Bronchial epithelial cell (primary cell): ENCODE results near the gene LARP1. TPM values are rescaled to one million over a fixed set of nuclear protein-coding genes. Genes with fewer than 3 reads are reported as not detected.
A peak's percentile ranks its signal among the peaks of the same experiment; 100 is the strongest.
"Not testable (repeated sequence)": the region's sequence is repeated elsewhere in the genome, so short reads cannot be mapped to it uniquely, and the experiment has no call there.

ENCODE experiments used
- DNase-seq: peaks from one replicate; pipeline ENCODE4 v3.0.0-alpha.2; 2010; ENCODE audit warnings: low read depth
- FAIRE-seq: peaks from 2 replicates; lab custom pipeline; 2011; peaks lifted over from hg19 to GRCh38; lab: Jason Lieb, UNC
- H3K27me3 ChIP-seq: 2 replicates; pipeline ENCODE4 v1.5.1; 2011; ENCODE audit warnings: low read length; ENCODE audit not compliant: control insufficient read depth, insufficient read depth
- H3K36me3 ChIP-seq: 2 replicates; pipeline ENCODE4 v1.5.1; 2011; ENCODE audit warnings: low read length; ENCODE audit not compliant: control insufficient read depth, insufficient read depth
- H3K4me3 ChIP-seq: 2 replicates; pipeline ENCODE4 v1.5.1; 2011; ENCODE audit warnings: mild to moderate bottlenecking, low read depth, low read length, control low read depth
- CTCF ChIP-seq: IDR thresholded peaks from 2 replicates; pipeline ENCODE4 v1.5.1; 2011; ENCODE audit warnings: mild to moderate bottlenecking, moderate library complexity, low read length, control low read depth, inconsistent platforms; ENCODE audit not compliant: insufficient read depth, severe bottlenecking
- total RNA-seq: library from RNA; depleted of rRNA; stranded (reverse); fragments of >200 nt; gene quantifications from 2 replicates; pipeline ENCODE4 v1.2.1, GENCODE V29; 2014

LARP1 gene
- total RNA-seq, 1 donor from 2014 or later, result 42.6 TPM

GRCh38 chr5:154830219-154830595 is 75.0 kb downstream of the LARP1 start:
- no peak for TF ChIP-seq CTCF
- no peak for FAIRE-seq
- no peaks in the 10 kb centered on the region for H3K36me3 ChIP-seq

GRCh38 chr5:154830596-154830995 is 75.4 kb downstream of the LARP1 start:
- FAIRE-seq (no peak), DNase-seq (peak; percentile 64)
- TF ChIP-seq CTCF, result no peak
- no peaks in the 10 kb centered on the region for H3K27me3 ChIP-seq
- no peaks in the 10 kb centered on the region for H3K36me3 ChIP-seq
- H3K4me3 ChIP-seq, result no peak overlapping the region

More at GRCh38 chr5:154830219-154830595, 75.0 kb downstream of the LARP1 start:
- DNase-seq, result no peak
- Histone ChIP-seq H3K4me3 (no peak overlapping the region), H3K27me3 (no peaks in the 10 kb centered on the region)

- no peaks in the 10 kb centered on the region for H3K27me3 ChIP-seq
- H3K36me3 ChIP-seq, result no peaks in the 10 kb centered on the region
- FAIRE-seq (no peak), DNase-seq (no peak)
- H3K4me3 ChIP-seq, result no peak overlapping the region
- no peak for TF ChIP-seq CTCF
Observed at GRCh38 chr5:154831451-154831850, 76.3 kb downstream of the LARP1 start.

- H3K36me3 ChIP-seq, FAIRE-seq: not testable (repeated sequence)
Observed at GRCh38 chr5:154832804-154833203, 77.6 kb downstream of the LARP1 start.

GRCh38 chr5:154834053-154834452 is 78.9 kb downstream of the LARP1 start:
- no peaks in the 10 kb centered on the region for H3K36me3 ChIP-seq
- FAIRE-seq, result no peak
- H3K4me3 ChIP-seq, result no peak overlapping the region
- no peak for DNase-seq
- no peak for TF ChIP-seq CTCF
- no peaks in the 10 kb centered on the region for H3K27me3 ChIP-seq

More at GRCh38 chr5:154832804-154833203, 77.6 kb downstream of the LARP1 start:
- not testable (repeated sequence) for H3K4me3 ChIP-seq, DNase-seq, H3K27me3 ChIP-seq

GRCh38 chr5:154835701-154836052 is 80.5 kb downstream of the LARP1 start:
- H3K36me3 ChIP-seq, H3K27me3 ChIP-seq, H3K4me3 ChIP-seq, FAIRE-seq, DNase-seq: not testable (repeated sequence)

GRCh38 chr5:154836225-154836624 is 81.0 kb downstream of the LARP1 start:
- DNase-seq, result no peak
- H3K4me3 ChIP-seq, result no peak overlapping the region
- TF ChIP-seq CTCF, result no peak
- no peaks in the 10 kb centered on the region for H3K36me3 ChIP-seq
- no peaks in the 10 kb centered on the region for H3K27me3 ChIP-seq
- no peak for FAIRE-seq
